HG03342 (cell line): ENCODE results near the gene CLIC6.
A peak's percentile ranks its signal among the peaks of the same experiment; 100 is the strongest.
"Not testable (repeated sequence)": the region's sequence is repeated elsewhere in the genome, so short reads cannot be mapped to it uniquely, and the experiment has no call there.

ENCODE experiments used
- ATAC-seq: cut with Tn5 transposase; IDR thresholded peaks from one replicate; pipeline ENCODE4 v1.9.1; 2021; ENCODE audit warnings: mild to moderate bottlenecking, moderate library complexity; ENCODE audit not compliant: unreplicated experiment

The CLIC6 gene

DNA sequence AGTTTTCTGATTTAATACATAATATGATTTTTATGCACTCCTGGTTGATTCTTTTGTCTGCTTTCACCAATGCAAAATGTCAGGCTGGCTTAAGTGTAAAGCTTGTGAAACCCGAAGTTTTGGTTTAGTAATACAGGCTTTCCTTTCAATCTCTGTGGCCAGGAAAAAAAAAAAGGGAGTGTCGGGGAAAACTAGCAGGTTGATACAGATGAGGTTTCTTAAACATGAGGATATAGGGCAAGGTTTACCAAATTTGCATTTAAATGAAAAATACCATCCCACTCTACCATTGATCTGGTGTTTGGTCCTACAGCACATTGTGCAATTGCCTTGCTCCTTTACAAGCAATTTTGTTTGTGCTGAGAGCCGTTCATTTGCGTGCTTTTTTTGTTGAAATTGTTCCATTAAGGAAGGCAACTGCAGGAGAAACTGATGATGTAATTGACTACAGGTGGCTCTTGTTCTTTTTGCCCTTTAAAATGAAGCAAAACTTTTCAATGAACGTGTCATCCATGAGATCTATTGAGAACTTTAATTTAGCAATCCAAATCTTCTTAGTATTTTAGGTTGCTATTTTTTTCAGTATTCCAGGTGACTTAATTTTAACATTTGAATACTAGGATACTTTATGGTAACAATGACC lies 22.7 kb downstream of the CLIC6 start:
- ATAC-seq: no peak

DNA sequence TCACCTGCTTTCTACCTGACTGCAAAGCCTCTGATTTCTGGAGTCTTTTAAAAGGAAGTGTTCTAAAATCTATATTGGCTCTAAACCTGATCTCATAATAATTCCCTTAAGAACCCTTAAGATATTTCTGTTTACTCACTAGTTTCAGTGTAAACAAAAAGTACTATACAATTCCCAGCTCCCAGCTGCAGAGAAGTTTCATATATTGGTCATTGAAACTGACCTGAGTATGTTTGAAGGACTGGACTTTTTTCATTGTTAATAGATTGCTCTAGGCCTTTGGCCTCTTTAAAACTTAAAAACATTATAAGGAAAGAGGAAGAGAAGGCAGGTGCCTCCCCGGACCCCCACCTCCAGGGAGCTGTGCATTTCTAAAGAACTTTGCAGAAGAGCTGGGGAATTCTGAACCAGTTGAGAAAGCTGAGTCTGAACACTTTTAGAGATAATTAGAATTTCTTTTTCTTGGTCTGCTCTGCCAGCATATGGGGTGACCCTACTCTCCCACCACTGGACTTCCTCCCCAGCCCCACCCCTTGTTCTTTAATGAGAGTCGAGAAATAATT lies 23.7 kb downstream of the CLIC6 start:
- ATAC-seq: no peak

DNA sequence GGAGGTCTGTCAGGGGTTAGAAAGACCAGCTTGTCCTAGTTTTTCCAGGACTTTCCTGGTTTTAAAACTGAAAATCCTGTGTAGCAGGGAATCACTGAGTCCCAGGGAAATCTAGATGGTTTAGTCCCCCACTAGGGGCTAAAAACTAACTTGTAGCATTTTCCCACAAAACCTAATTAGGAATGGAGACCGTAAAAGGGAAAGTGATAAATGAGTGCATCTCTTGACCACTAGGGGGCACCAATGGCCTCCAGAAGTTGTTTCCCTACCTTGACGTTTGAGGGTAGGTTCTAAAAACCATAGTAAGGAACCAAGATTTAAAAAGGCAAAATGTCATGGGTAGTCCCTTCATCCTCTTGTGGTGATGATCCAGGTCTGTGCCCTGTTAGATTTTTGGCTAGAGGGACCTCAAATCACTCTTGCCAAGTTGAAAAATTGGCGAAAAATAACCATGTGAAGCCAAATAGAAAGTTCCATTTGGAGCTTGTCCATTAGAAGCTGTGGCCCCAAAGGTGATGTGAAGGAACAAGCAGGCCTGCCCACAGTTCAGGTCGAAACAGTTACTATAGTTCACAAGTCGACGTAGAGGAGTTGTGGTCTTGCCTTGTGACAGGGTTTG lies 24.5 kb downstream of the CLIC6 start:
- no peak for ATAC-seq

DNA sequence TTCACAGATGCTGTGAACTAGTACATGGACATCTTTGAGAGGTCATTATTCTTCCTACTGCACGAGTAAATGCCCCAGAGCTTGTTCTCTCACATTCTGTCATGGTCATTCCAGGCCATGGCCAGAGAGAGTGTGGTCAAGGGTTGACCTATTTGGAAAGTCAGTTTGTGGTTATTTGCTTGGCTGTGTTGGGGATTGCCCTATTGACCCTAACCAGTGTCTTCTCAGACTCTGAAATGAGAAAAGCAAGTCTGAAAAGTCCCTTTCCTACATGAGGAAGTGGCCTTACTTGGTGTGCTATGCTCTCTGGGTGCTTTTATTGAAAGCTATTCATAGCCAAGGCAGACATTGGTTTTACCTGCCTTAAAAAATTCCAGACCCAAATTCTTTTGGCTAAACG lies 26.6 kb downstream of the CLIC6 start:
- peak; percentile 66 for ATAC-seq

DNA sequence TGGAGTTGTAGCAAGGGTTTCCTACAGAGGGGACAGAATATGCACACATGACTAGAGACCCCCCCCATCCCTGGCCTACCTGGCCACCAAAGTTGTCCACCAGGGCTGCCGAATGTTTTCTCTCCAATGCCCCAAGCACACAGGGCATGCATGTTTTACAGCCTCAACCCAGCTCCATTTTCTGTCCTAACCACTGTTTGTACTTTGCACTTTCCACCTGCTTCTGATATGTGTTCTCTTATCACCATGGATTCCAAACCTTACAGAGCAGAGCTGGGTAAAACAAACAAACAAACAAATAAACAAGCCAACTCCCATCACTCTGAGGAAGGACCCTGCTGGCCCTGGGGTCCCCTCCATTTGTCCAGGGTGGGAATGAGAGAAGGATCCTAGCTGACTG lies 27.3 kb downstream of the CLIC6 start:
- no peak for ATAC-seq

DNA sequence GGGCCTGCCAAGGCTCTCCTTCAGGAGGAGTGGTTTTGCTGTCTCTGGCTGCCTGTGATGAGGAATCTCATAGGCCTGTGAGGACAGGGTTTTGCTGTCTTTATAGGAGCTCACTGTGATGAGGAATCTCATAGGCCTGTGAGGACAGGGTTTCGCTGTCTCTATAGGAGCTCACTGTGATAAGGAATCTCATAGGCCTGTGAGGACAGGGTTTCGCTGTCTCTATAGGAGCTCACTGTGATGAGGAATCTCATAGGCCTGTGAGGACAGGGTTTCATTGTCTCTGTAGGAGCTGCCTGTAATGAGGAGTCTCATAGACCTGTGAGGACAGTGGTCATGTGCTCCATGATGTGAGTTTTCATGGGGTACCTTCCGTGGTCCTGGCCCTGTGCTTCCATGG lies 29.0 kb downstream of the CLIC6 start:
- no peak for ATAC-seq

DNA sequence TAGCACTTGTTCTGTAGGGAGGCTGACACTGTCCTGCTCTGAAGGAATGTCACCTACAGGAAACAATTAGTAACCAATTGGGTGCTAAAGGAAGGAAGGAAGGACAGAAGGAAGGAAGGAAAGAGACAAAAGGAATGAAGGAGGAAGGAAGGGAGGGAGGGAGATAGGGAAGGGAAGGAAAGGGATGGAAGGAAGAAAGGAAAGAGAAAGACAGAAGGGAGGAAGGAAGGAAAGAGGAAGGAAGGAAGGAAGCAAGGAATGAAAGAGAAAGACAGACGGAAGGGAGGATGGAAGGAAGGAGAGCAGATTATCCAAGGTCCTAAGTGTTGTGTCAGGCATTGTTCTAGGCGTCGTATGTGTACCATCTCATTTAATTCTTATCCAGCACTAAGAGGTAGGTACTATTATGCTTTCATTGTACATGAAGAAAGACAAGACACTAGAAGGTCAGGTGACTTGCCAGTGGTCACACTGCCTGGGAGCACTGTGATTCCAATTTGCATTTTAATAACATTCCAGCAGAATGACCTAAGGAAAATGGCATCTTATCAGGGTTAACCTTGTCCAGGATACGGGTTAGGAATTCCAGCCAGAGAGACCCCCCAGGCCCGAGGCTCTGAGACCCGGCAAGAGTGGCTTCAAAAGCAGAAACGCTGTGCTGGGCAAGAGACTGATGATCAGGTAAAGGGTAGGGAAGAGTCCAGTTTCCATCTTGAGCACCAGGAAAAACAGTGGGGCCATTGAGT lies 29.6 kb downstream of the CLIC6 start:
- no peak for ATAC-seq

DNA sequence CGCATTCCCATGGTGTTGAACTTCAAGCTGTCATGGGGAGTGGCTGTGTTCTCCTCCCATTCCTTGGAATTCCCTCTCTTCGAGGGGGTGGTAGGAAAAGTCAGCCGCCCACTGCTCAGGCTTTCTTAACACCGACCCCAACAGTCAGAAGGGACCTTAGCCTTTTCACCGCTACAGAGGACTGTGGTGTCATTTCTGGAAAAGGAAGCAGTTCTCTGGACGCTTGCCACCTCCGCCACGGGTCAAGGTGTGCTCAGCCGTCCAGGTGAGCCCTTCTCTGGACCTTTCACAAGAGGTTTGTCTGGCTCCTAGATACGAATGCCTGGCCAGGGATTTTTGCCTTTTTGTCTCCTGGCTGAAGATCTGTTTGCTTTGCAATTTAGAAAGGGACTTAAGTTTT lies 31.8 kb downstream of the CLIC6 start:
- no peak for ATAC-seq

DNA sequence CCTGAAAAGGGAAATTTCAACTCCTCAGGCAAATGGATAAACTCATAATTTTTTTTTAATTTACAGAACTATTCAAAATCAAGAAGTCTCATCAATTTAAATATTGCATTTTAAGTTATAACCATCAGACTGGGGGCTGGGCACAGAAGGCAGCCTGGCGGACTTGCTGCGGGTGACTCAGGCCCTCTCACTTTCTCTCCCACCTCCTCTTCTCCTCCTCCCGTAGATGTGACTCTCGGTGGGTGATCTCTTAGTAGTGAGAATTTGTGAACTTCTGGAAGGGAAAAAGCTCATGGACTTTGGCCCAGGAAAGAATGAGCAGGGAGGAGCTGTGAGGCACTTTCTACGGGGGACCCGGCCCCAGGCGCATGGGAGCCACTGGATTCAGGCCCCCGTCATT lies 32.9 kb downstream of the CLIC6 start:
- ATAC-seq: no peak

DNA sequence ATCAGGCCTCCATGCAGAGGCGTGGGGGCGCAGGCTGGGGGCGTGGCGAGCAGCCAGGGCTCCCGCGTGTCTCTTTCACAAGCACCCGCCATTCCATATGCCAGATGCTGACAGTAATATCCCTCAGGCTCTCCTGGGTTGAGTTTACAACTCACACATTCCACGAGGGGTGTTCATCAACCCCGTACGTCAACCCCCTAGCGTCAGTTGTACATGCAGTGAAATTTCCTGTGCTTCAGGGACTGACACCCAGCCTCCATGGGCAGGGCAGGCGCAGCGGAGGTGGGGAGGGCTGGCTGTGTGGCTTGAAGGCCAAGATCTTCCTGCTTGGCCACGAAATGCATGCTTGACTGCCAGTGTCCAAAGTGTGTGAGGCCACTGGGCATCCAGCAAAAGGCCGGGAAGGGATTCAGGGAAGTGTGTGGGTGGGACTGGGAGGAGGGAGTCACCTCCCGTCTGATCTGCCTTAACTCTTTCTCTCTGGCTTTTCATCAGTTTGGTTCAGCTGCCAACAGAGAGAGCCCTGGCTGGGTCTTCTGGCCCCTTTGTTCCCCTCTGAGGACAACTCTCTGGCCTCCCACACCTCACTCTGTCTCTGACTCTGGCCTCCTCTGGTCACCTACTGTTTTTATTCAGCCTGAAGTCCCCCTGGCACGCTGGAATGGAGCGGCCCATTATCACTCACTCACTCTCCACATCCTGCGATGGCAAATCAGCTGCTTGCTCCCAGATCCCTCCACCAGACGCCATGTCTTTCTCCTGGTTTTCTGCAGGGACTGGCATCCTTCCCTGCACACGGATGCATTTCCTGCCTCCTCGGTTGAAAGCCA lies 33.8 kb downstream of the CLIC6 start:
- ATAC-seq: no peak

DNA sequence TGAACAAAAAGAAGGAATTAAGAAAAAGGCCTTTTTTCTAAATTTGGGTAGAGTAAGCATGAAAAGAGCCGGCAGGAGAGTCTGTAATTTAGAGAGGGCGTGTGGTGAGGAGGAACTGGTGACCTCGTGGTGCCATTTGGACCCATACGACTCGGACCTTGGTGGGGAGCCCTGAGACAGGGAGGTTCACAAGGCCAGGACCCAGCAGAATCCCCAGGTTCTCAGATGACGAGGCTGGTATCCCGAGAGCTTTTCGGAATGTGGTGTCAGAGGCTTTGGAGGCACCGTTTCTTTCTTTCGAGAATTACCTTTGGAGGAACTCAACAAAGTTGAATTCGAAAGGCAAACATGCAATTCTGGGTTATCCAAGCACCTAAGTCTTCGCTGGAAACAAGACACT lies 34.8 kb downstream of the CLIC6 start:
- no peak for ATAC-seq

DNA sequence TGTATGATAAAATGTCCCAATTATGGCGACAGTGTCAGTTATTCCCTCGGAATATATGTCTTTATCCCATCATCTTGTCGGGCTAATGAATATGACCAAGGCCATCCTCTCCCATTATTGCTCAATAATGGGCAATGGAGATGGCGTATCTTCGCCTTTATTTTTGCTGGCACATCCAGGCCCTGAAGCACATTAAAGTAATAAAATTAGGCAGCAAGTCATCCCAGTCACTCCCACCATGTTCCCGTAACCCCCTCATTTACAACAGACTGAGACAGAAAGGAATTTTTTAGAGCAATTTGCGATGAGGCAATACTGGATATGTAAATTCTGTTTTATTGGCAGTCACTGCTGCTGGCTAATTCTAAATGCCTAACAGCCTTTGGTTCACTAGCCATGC lies 35.3 kb downstream of the CLIC6 start:
- no peak for ATAC-seq

DNA sequence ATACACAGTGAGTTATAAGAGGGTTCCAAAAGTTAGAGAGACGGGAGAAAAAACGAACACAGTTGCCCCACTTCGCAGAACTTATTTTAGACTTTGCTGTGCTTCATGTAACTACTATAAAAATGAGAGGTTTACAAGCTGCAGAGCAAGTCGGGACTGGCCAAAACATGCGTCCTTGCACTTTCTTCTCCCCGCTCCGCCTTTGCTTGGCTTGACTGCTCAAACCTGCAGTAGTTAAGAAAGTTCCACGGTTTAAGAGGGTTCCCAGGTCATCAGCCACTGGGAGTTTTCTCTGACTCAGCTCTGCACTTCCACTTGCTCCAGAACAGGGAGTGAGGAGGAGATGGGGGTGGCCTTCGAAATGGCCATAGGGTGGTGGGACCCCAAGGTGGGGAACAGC lies 36.2 kb downstream of the CLIC6 start:
- no peak for ATAC-seq

DNA sequence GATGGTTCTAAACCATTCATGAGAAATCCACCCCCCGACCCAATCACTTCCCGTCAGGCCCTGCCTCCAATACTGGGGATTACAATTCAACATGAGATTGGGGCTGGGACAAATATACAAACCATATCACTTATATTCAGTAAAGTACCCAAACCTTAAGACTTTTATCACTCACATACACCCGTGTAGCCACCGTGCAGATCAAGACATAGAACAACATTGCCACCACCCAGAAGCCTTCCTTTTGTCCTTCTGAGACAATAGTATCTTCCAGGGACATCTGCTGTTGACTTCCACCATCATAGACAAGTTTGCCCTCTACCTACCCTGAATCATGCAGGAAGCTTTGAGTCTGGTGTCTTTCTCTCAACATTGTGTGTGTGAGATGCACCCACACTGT lies 37.5 kb downstream of the CLIC6 start:
- no peak for ATAC-seq

DNA sequence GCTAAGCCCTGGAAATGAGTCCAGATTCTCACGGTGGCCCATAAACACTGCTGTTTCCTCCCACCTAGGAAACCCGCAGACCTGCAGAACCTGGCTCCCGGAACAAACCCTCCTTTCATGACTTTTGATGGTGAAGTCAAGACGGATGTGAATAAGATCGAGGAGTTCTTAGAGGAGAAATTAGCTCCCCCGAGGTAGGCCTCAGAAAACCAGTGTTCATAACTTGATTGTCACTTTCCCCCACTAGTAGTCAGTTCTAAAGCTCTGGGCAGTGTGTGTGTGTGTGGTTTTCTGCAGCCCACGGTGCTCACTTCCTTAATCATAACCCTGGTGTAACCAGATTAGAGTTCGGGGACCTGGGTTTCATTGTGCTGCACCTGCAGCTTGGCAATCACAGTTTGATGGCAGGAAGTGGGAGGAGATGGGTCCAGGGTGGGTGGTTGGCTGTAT lies 39.1 kb downstream of the CLIC6 start:
- peak; percentile 90 for ATAC-seq

DNA sequence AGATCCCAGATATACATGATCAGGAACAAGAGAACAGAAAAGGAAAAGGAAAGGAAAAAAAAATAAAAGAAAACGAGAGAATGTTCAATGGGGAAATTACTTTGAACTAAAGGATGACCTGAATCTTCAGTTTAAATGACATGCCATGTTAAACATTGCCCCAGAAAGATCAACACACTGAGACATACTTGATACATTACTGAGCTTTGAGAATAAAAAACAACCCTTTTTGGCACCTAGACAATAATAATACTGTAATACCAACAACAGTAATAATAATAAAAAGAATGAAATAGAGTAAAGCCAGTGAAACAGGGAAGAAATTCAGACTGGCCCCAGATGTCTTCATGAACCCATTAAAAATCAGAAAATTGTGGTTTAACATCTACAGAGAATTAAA lies 44.8 kb downstream of the CLIC6 start:
- ATAC-seq: no peak

DNA sequence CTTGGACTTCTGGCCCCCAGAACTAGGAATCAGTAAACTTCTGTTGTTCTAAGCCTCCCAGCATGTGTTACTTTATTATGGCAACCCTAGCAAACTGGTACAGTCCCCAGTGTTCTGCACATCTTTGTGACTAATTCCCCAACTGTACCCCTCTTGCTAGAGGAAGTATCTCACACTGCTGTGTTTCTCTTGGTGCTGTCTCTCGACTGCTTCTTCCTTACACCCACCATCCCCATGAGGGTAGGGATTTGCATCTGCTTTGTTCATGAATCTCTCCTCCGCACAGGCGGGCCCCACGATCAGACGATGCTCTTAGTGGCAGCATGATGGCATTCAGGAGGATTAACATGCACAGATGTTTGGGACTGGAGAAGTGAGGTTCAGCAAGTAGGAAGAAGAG lies 46.7 kb downstream of the CLIC6 start:
- peak; percentile 74 for ATAC-seq

DNA sequence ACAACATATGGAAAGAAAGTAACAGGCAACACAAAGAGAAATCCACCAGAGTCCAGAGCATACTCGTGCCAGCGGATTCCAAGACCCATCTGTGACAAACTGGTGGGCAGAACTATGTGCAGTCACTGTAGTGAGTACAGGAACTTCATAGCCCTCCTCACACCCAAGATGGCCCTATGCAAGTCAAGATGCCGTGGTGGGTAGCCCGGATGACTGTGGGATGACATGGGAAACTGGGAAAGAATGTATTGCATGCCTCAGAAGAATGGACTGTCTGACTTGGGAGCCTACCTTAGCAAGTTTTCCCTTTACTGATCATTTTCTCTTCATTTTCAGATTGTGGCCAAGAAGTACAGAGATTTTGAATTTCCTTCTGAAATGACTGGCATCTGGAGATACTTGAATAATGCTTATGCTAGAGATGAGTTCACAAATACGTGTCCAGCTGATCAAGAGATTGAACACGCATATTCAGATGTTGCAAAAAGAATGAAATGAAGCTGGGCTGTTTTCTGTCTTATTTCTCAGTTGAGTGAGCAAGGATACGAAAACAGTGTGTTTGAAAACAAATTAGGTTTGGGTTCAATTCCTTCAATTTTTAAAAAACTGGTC lies 47.3 kb downstream of the CLIC6 start:
- no peak for ATAC-seq

DNA sequence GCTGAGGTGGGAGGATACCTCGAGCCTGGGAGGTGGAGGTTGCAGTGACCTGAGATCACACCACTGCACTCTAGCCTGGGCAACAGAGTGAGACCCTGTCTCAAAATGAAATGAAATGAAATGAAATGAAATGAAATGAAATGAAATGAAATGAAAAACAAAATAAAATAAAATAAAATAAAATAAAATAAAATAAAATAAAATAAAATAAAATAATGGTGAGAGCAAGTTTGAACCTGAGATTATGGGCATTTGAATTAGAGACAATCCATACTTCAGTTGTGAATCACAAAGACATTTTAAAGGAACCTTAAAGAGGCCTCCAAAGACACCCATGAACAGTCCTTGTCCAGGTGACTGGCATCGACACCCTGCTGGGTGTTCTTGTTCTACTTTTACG lies 49.7 kb downstream of the CLIC6 start:
- ATAC-seq: not testable (repeated sequence)

DNA sequence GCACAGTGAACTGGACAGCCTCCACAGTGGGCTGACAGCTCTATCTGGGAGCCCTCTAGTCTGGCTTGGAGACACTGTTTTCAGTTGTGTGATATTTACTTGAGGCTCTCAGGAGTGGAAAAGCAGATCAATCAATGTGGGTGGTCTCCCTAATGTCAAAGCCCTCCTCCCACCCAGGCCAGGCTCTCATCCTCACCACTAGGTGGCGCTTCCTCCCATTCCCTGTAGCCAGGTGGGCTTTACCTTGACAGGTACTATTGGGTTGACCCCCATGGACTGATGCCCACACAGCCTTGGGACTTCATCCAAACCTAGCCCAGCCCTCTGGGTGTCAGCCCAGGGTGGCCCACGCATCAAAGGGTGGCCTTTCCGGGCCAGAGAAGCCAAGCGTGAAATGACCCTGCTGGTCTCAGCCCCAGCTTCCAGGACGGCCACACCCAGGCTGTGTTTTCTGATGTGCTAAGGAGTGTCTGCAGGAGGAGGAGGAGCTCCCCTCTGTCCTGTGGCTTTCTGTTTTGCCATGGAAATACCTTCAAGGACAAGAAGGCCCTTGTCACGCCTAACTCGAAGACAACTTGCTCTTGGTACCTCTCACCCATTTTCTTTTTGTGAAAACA lies 54.0 kb downstream of the CLIC6 start:
- no peak for ATAC-seq
